Hippocampal formation (tissue), 2 donors: ENCODE results near the gene PMEPA1.

ENCODE experiments used
- DNase-seq, 2 donors: peaks; one replicate each; lab custom pipeline; 2025; lab: John Stamatoyannopoulos, UW

Gene PMEPA1

DNA sequence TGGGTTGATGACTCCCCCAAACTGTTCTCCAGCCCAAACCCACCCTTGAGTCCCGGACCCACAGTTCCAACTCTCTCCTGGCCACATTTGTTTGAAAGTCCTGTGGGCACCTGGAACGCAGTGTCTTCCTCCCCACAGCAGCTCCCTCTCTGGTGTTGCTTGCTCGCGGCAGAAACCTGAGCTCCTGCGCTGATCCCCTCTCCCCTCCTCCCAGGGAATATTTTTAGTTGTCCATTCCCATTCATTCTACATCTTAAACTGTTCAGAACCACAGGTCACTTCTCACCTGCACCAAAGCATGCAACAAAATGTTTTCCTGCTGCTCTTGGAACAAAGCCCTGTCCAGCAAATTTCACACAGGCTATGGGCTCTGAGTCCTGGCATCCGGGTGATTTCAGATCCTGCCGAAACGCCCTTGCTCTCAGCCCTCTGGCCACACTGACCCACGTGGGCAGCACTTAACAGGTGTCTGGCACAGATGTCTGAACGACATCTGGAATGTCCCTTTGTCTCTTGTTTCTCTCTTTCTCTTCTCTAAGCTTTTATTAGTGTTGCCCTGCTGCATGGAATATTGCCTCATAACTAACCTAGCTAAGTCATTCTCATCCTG is 27.0 kb upstream of the PMEPA1 start:
- no peak for DNase-seq

DNA sequence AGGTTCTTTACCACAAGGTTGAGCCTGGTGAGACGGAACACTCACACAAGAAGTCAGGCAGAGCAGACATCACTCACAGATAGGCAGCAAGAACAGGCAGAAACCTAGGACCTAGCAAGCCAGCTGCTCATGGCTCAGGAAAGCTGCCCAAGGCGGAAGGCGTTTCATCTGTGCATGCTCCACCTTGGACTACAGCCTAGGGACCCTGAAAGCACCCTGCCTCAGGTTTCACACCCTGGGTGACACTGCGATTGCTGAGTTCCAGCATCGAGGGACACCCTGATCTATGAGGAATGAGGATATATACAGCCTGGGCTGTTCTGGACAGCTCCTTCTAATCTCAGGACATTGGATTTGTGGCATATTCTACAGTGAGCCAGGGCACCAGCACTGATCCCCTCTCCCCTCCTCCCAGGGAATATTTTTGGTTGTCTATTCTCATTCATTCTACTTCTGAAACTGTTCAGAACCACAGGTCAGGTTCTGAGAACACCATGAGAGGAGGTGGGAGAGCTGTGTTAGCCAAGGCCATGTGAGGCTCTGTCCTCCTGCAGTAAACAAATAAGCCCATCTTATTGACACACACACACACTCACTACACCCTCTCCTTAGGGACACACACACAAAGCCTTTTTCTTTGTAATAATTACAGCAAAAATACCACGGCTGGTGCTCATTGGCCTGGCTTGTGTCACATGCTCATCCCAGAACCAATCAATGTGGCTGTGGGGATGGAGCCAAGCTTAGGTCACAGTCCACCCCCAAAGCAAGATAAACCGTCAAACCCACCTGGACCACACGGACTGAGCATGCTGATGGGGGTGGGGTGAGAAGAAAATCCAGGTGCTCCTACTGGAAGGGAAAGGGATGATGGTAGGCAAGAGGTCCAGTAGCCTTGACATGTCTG is 26.3 kb upstream of the PMEPA1 start:
- DNase-seq, result no peak

GRCh38 chr20:57734754-57735153 is 24.9 kb upstream of the PMEPA1 start:
- no peak for DNase-seq

GRCh38 chr20:57732226-57732625 is 22.4 kb upstream of the PMEPA1 start:
- no peak for DNase-seq

- no peak for DNase-seq
Observed at GRCh38 chr20:57728762-57729161, 18.9 kb upstream of the PMEPA1 start.

DNA sequence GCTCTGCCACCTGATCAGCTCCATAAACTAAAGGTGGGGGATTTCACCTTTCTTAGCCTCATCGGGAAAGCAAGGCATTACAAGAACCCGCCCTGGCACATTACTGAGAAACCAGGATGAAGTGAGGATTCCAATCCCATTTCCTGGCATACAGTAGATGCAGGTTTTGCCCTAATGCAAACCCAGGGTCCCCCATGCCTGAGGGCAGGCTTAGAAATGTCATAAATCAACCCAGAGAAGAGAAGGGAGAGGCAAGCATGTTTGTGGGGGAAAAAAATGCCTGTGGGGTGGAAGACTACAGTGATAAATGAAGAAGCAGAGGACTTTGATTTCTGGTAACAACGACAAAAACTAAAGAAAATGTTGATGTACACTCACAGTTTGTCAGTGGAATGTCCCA is 18.0 kb upstream of the PMEPA1 start:
- DNase-seq, result no peak

GRCh38 chr20:57725636-57726035 is 15.8 kb upstream of the PMEPA1 start:
- no peak for DNase-seq

GRCh38 chr20:57724610-57725405 is 15.0 kb upstream of the PMEPA1 start:
- no peak for DNase-seq

- DNase-seq, result no peak
Observed at GRCh38 chr20:57723816-57724215, 14.0 kb upstream of the PMEPA1 start.

GRCh38 chr20:57719951-57720350 is 10.1 kb upstream of the PMEPA1 start:
- no peak for DNase-seq

GRCh38 chr20:57718490-57719009 is 8.7 kb upstream of the PMEPA1 start:
- DNase-seq, result peak; percentile 97 to 98

GRCh38 chr20:57717797-57718196 is 8.0 kb upstream of the PMEPA1 start:
- no peak for DNase-seq

GRCh38 chr20:57716901-57717300 is 7.1 kb upstream of the PMEPA1 start:
- DNase-seq, result no peak

GRCh38 chr20:57716202-57716601 is 6.4 kb upstream of the PMEPA1 start:
- DNase-seq, result no peak

- DNase-seq, result no peak
Observed at GRCh38 chr20:57715268-57715904, 5.6 kb upstream of the PMEPA1 start.

GRCh38 chr20:57714409-57715267 is 4.8 kb upstream of the PMEPA1 start:
- DNase-seq, result no peak

DNA sequence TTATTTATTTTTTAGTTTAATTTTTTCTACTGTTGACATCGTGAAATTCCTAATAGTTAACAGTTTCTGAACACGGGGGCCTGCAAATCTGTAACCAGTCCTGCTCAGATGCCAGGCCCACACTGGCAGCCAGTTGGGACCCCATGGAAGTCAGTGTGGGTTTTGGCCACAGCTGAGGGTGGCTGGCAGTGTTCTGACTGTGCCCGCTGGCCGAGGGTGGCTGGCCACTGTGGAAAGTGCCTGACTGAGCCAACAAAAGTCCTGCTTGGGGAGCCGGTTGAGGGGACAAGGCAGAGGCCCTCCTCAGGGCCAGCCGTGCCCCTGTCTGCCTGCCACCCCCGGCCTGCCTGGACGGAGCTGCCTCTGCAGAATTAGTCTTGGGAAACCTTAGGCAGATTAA is 4.1 kb upstream of the PMEPA1 start:
- no peak for DNase-seq

GRCh38 chr20:57713505-57713903 is 3.7 kb upstream of the PMEPA1 start:
- DNase-seq, result no peak

DNA sequence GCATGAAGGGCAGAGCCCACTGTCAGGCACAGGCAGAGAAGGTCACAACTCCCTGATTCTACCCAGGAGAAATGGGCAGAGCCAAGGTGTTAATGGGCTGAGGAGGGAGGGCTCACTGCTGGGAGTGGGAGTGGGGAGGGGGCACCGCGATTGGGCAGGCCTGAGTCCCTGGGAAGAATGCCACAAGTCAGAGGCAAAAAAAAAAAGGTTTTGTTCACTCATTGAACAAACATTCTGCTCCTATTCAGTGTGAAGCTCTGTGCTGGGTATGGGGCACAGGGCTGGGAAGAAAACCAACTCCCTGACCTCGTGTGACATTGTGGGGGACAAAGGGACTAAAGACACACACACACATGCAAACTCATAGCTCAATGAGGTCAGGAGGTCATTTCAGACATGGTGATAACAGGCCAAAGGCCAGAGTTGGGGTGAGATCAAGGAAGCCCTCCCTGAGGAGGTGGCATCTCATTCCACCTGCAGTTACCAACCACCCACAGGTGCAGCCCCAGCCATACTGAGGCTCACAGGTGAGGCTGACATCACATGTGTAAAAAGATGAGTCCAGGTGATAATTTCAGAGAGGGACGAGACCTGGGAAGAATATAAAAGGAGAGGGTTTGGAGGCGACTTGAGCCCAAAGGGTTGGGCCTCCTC is 3.2 kb upstream of the PMEPA1 start:
- no peak for DNase-seq

- no peak for DNase-seq
Observed at GRCh38 chr20:57712341-57712740, 2.5 kb upstream of the PMEPA1 start.
